H9 (cell line): ENCODE data around the gene C1QTNF1. TPM values are rescaled to one million over a fixed set of nuclear protein-coding genes. Genes with fewer than 3 reads are reported as not detected.
A peak's percentile ranks its signal among the peaks of the same experiment; 100 is the strongest.

Experiments used
- DNase-seq: peaks from one replicate; pipeline ENCODE4 v3.0.0-alpha.2; 2017
- H2AFZ ChIP-seq: one replicate; pipeline ENCODE4 v1.6.1; 2013; ENCODE audit warnings: mild to moderate bottlenecking, low read length, control low read depth, moderate library complexity
- H2AK5ac ChIP-seq: 2 replicates; pipeline ENCODE4 v1.6.1; 2013; ENCODE audit warnings: low read length, control low read depth, mixed read lengths; ENCODE audit not compliant: insufficient read length
- H2BK120ac ChIP-seq: one replicate; pipeline ENCODE4 v1.6.1; 2013; ENCODE audit warnings: low read depth, mild to moderate bottlenecking, low read length, control low read depth, inconsistent platforms; ENCODE audit not compliant: poor library complexity, severe bottlenecking
- H2BK12ac ChIP-seq: 2 replicates; pipeline ENCODE4 v1.6.1; 2013; ENCODE audit warnings: low read length, control low read depth, mixed read lengths, low read depth; ENCODE audit not compliant: insufficient read length
- H2BK15ac ChIP-seq: 2 replicates; pipeline ENCODE4 v1.6.1; 2013; ENCODE audit warnings: low read depth, low read length, control low read depth
- H2BK20ac ChIP-seq: one replicate; pipeline ENCODE4 v1.6.1; 2013; ENCODE audit warnings: low read depth, mild to moderate bottlenecking, low read length, control low read depth, inconsistent platforms; ENCODE audit not compliant: poor library complexity, severe bottlenecking
- H2BK5ac ChIP-seq: 2 replicates; pipeline ENCODE4 v1.6.1; 2013; ENCODE audit warnings: low read length, control low read depth, mixed read lengths; ENCODE audit not compliant: insufficient read length
- H3K14ac ChIP-seq: 2 replicates; pipeline ENCODE4 v1.6.1; 2013; ENCODE audit warnings: low read length, control low read depth; ENCODE audit not compliant: insufficient read depth
- H3K18ac ChIP-seq: 2 replicates; pipeline ENCODE4 v1.6.1; 2013; ENCODE audit warnings: low read depth, mild to moderate bottlenecking, mixed read lengths, low read length, control low read depth; ENCODE audit not compliant: insufficient read length
- H3K23ac ChIP-seq: 2 replicates; pipeline ENCODE4 v1.6.1; 2013; ENCODE audit warnings: low read length, control low read depth, mixed read lengths, low read depth; ENCODE audit not compliant: insufficient read length
- H3K23me2 ChIP-seq: 2 replicates; pipeline ENCODE4 v1.6.1; 2013; ENCODE audit warnings: low read depth, mild to moderate bottlenecking, mixed read lengths, low read length, control low read depth; ENCODE audit not compliant: insufficient read length, poor library complexity, severe bottlenecking
- H3K27ac ChIP-seq: 2 replicates; pipeline ENCODE4 v1.5.1; 2013; ENCODE audit warnings: low read length, control low read depth, mixed read lengths, low read depth; ENCODE audit not compliant: insufficient read length
- H3K27me3 ChIP-seq: 2 replicates; pipeline ENCODE4 v1.6.1; 2013; ENCODE audit warnings: low read length, control low read depth, inconsistent platforms; ENCODE audit not compliant: insufficient read depth
- H3K4ac ChIP-seq: 2 replicates; pipeline ENCODE4 v1.6.1; 2013; ENCODE audit warnings: low read depth, mild to moderate bottlenecking, control low read depth, inconsistent platforms, low read length, moderate library complexity
- H3K4me1 ChIP-seq: 2 replicates; pipeline ENCODE4 v1.6.1; 2013; ENCODE audit warnings: low read length, control low read depth, inconsistent platforms; ENCODE audit not compliant: insufficient read depth
- H3K4me2 ChIP-seq: 2 replicates; pipeline ENCODE4 v1.6.1; 2013; ENCODE audit warnings: low read length, control low read depth, mixed read lengths; ENCODE audit not compliant: insufficient read length, insufficient read depth
- H3K56ac ChIP-seq: 2 replicates; pipeline ENCODE4 v1.6.1; 2013; ENCODE audit warnings: low read depth, mild to moderate bottlenecking, mixed read lengths, low read length, control low read depth; ENCODE audit not compliant: insufficient read length
- H3K79me1 ChIP-seq: 2 replicates; pipeline ENCODE4 v1.6.1; 2013; ENCODE audit warnings: low read depth, mild to moderate bottlenecking, moderate library complexity, low read length, control low read depth, inconsistent platforms; ENCODE audit not compliant: insufficient read depth, poor library complexity, severe bottlenecking
- H3K79me2 ChIP-seq: 2 replicates; pipeline ENCODE4 v1.6.1; 2013; ENCODE audit warnings: low read length, control low read depth, inconsistent platforms; ENCODE audit not compliant: insufficient read depth
- H3K9ac ChIP-seq: 2 replicates; pipeline ENCODE4 v1.6.1; 2013; ENCODE audit warnings: low read length, control low read depth, mixed read lengths; ENCODE audit not compliant: insufficient read length; ENCODE audit errors: extremely low read depth
- H3K9me3 ChIP-seq: one replicate; pipeline ENCODE4 v1.6.1; 2013; ENCODE audit warnings: low read depth, low read length, inconsistent platforms; ENCODE audit not compliant: control insufficient read depth
- H3T11ph ChIP-seq: one replicate; pipeline ENCODE4 v1.6.1; 2013; ENCODE audit warnings: mild to moderate bottlenecking, low read length, control low read depth, inconsistent platforms
- H4K20me1 ChIP-seq: one replicate; pipeline ENCODE4 v1.6.1; 2013; ENCODE audit not compliant: control insufficient read depth, insufficient read length, insufficient read depth
- H4K5ac ChIP-seq: 2 replicates; pipeline ENCODE4 v1.6.1; 2013; ENCODE audit warnings: low read depth, mild to moderate bottlenecking, mixed read lengths, low read length, control low read depth; ENCODE audit not compliant: insufficient read length
- H4K8ac ChIP-seq: replicated peaks from 2 replicates; pipeline ENCODE4 v1.6.1; 2013; ENCODE audit warnings: low read length, control low read depth, mixed read lengths, low read depth; ENCODE audit not compliant: insufficient read length
- H4K91ac ChIP-seq: 2 replicates; pipeline ENCODE4 v1.6.1; 2013; ENCODE audit warnings: low read depth, mild to moderate bottlenecking, moderate library complexity, mixed read lengths, low read length, control low read depth; ENCODE audit not compliant: insufficient read length
- H3K27ac Mint-ChIP-seq, 3 experiments: 2 replicates in 2 of 3; 3 replicates in 1 of 3; pipeline ENCODE4 v1.8.0; 2020 to 2021; ENCODE audit warnings: mixed read lengths in 3 of 3, mild to moderate bottlenecking in 1 of 3, moderate library complexity in 1 of 3
- H3K27me3 Mint-ChIP-seq: 2 replicates; pipeline ENCODE4 v1.8.0; 2021; ENCODE audit warnings: low read depth, mild to moderate bottlenecking, moderate library complexity, mixed read lengths
- H3K36me3 Mint-ChIP-seq, 3 experiments: 2 replicates in 2 of 3; 3 replicates in 1 of 3; pipeline ENCODE4 v1.8.0; 2020 to 2021; ENCODE audit warnings: low read depth in 3 of 3, mixed read lengths in 3 of 3; ENCODE audit not compliant: insufficient read depth in 1 of 3
- H3K4me1 Mint-ChIP-seq, 2 experiments: 2 replicates each; pipeline ENCODE4 v1.8.0; 2020; ENCODE audit warnings: mixed read lengths in 2 of 2
- H3K4me3 Mint-ChIP-seq, 2 experiments: 2 replicates in 1 of 2; 3 replicates in 1 of 2; pipeline ENCODE4 v1.8.0; 2020 to 2021; ENCODE audit warnings: mild to moderate bottlenecking in 2 of 2, mixed read lengths in 2 of 2, moderate library complexity in 1 of 2
- H3K9me3 Mint-ChIP-seq, 2 experiments: 2 replicates in 1 of 2; 3 replicates in 1 of 2; pipeline ENCODE4 v1.8.0; 2020; ENCODE audit warnings: mild to moderate bottlenecking in 2 of 2, mixed read lengths in 2 of 2, moderate library complexity in 1 of 2
- WGBS: extraction: QIAGEN DNeasy Blood & Tissue Kit; methylation state at CpG from one replicate; pipeline ENCODE4 v1.1.7; 2013; ENCODE audit warnings: missing lambda C conversion rate, low lambda C conversion rate, mixed read lengths; ENCODE audit not compliant: insufficient read length; ENCODE audit errors: extremely low coverage; 5-methylcytosine and 5-hydroxymethylcytosine counted together
- total RNA-seq: library from RNA; stranded (reverse); gene quantifications from 2 replicates; pipeline ENCODE4 v1.2.1, GENCODE V29; 2021
- TF ChIP-seq, protein P1 (sequence below): fragments of 200-600 bp; sonication (generic); conservative IDR thresholded peaks from 3 replicates; pipeline ENCODE4 v1.8.0; 2021; ENCODE audit warnings: antibody characterized with exemption, mild to moderate bottlenecking

Gene C1QTNF1
- total RNA-seq, 1 experiment from 2014 or later, result 0.96 TPM

- Histone ChIP-seq H2AK5ac (no peak overlapping the region), H4K91ac (no peak overlapping the region), H2BK15ac (no peak overlapping the region), H3T11ph (no peak overlapping the region), H3K23me2 (no peaks in the 10 kb centered on the region), H3K23ac (no peak overlapping the region), H3K14ac (no peak overlapping the region), H2BK20ac (no peak overlapping the region), H3K4ac (no peak overlapping the region), H3K4me1 (no peaks in the 10 kb centered on the region), H3K79me1 (no peaks in the 10 kb centered on the region), H4K20me1 (no peaks in the 10 kb centered on the region), H2BK12ac (no peak overlapping the region), H2BK5ac (no peak overlapping the region), H3K4me2 (no peak overlapping the region), H3K56ac (no peak overlapping the region), H4K8ac (no peak overlapping the region), H3K9ac (no peak overlapping the region), H4K5ac (no peak overlapping the region), H3K27me3 (no peaks in the 10 kb centered on the region), H3K9me3 (no peaks in the 10 kb centered on the region), H3K27ac (no peak overlapping the region), H2BK120ac (no peak overlapping the region), H3K18ac (no peak overlapping the region), H2AFZ (no peak overlapping the region), H3K79me2 (no peaks in the 10 kb centered on the region)
- no CpG with 5 or more reads among the region's 49 CpGs for whole genome bisulfite sequencing
- peaks cover 30% of the 10 kb centered on the region for H3K27me3 Mint-ChIP-seq
- H3K4me3 Mint-ChIP-seq, result no peak overlapping the region
- peak; percentile 77 for DNase-seq
- H3K27ac Mint-ChIP-seq, result no peak overlapping the region
- peaks cover 19 to 62% (median 34%) of the 10 kb centered on the region in 3 experiments for H3K36me3 Mint-ChIP-seq
- TF ChIP-seq, protein P1, sequence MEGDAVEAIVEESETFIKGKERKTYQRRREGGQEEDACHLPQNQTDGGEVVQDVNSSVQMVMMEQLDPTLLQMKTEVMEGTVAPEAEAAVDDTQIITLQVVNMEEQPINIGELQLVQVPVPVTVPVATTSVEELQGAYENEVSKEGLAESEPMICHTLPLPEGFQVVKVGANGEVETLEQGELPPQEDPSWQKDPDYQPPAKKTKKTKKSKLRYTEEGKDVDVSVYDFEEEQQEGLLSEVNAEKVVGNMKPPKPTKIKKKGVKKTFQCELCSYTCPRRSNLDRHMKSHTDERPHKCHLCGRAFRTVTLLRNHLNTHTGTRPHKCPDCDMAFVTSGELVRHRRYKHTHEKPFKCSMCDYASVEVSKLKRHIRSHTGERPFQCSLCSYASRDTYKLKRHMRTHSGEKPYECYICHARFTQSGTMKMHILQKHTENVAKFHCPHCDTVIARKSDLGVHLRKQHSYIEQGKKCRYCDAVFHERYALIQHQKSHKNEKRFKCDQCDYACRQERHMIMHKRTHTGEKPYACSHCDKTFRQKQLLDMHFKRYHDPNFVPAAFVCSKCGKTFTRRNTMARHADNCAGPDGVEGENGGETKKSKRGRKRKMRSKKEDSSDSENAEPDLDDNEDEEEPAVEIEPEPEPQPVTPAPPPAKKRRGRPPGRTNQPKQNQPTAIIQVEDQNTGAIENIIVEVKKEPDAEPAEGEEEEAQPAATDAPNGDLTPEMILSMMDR, result peak; percentile 82
- no peaks in the 10 kb centered on the region for H3K9me3 Mint-ChIP-seq
- H3K4me1 Mint-ChIP-seq, result no peaks in the 10 kb centered on the region
These were observed 30.6 kb upstream of the C1QTNF1 start for GRCh38 chr17:78993241-78993956.
